Vagina (tissue), 2 donors: ENCODE results near the gene PTPRM. TPM values are rescaled to one million over a fixed set of nuclear protein-coding genes. Genes with fewer than 3 reads are reported as not detected.

Source experiments
- DNase-seq, 2 donors: peaks; one replicate each; pipeline ENCODE4 v3.0.0-alpha.2; 2017; ENCODE audit errors: extremely low spot score in 2 of 2
- H3K27ac ChIP-seq: fragments of 200-600 bp; sonication (generic); one replicate; pipeline ENCODE4 v1.5.1; 2019
- H3K27me3 ChIP-seq: fragments of 200-600 bp; sonication (generic); one replicate; pipeline ENCODE4 v1.5.1; 2019
- H3K36me3 ChIP-seq, 2 donors: fragments of 200-600 bp; sonication (generic); one replicate each; pipeline ENCODE4 v1.5.1; 2017 to 2019
- H3K4me1 ChIP-seq: fragments of 200-600 bp; sonication (generic); one replicate; pipeline ENCODE4 v1.5.1; 2019
- H3K4me3 ChIP-seq, 2 donors: fragments of 200-600 bp; sonication (generic); 1 replicate in 1 of 2; 2 replicates in 1 of 2; pipeline ENCODE4 v1.5.1; 2016 to 2019
- H3K9me3 ChIP-seq: fragments of 200-600 bp; sonication (generic); one replicate; pipeline ENCODE4 v1.5.1; 2019
- POLR2A ChIP-seq, 2 donors: fragments of 450-650 bp; IDR thresholded peaks; one replicate each; pipeline ENCODE4 v1.6.1; 2017; ENCODE audit warnings: antibody characterized with exemption in 2 of 2, mild to moderate bottlenecking in 2 of 2, moderate library complexity in 2 of 2
- POLR2AphosphoS5 ChIP-seq, 2 donors: sonication (generic); formaldehyde crosslinking; IDR thresholded peaks; one replicate each; pipeline ENCODE4 v1.9.0; 2017; ENCODE audit warnings: antibody characterized with exemption in 2 of 2, mild to moderate bottlenecking in 2 of 2, low read depth in 1 of 2; ENCODE audit not compliant: insufficient read depth in 1 of 2
- intact Hi-C: fragments of 100-400 bp; cut with DNase I; formaldehyde crosslinking; loops from one replicate; pipeline ENCODE4 v1.15.1; 2023
- total RNA-seq: library from RNA; depleted of rRNA; stranded (reverse); fragments of >200 nt; gene quantifications from one replicate; pipeline ENCODE4 v1.2.3, GENCODE V29; 2016
- TF ChIP-seq, protein P1 (sequence below), 3 experiments: fragments of 450-650 bp in 2 of 3; fragments of 200-600 bp in 1 of 3; sonication (generic) in 1 of 3; IDR thresholded peaks; one replicate each; pipeline ENCODE4 v1.5.1; 2017 to 2019; ENCODE audit warnings: antibody characterized with exemption in 3 of 3, mild to moderate bottlenecking in 2 of 3, moderate library complexity in 2 of 3

Gene PTPRM
- total RNA-seq, 1 donor from 2014 or later: 60.2 TPM

DNA sequence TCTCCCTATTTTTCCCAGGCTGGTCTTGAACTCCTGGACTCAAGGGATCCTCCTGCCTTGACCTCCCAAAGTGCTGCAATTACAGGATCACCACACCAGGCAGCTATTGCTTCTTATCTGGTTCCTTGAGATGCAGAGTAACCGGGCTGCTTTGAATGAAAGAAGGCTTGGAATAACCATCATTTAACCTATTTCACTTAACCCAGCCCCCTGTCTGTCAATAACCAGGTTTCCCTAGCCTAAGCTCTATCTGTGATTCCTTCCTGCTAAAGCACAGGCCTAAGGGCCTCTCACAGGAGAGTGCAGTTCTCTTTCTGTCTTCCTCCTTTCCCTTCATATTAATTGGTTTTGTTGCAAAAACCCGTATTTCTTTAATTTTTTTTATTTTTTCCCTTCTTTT is 648.6 kb downstream of the PTPRM start:
- no peaks in the 10 kb centered on the region for H3K9me3 ChIP-seq
- no peak for DNase-seq
- H3K36me3 ChIP-seq: no peaks in the 10 kb centered on the region
- intact Hi-C loops: no loop called here
- H3K27ac ChIP-seq: no peak overlapping the region
- H3K4me1 ChIP-seq: no peaks in the 10 kb centered on the region
- TF ChIP-seq POLR2A (IDR thresholded peaks at IDR 0.05) (no peak), POLR2AphosphoS5 (IDR thresholded peaks at IDR 0.05; ENCODE audit: insufficient read depth in 1 of 2, low read depth in 1 of 2) (no peak)
- TF ChIP-seq, protein P1, sequence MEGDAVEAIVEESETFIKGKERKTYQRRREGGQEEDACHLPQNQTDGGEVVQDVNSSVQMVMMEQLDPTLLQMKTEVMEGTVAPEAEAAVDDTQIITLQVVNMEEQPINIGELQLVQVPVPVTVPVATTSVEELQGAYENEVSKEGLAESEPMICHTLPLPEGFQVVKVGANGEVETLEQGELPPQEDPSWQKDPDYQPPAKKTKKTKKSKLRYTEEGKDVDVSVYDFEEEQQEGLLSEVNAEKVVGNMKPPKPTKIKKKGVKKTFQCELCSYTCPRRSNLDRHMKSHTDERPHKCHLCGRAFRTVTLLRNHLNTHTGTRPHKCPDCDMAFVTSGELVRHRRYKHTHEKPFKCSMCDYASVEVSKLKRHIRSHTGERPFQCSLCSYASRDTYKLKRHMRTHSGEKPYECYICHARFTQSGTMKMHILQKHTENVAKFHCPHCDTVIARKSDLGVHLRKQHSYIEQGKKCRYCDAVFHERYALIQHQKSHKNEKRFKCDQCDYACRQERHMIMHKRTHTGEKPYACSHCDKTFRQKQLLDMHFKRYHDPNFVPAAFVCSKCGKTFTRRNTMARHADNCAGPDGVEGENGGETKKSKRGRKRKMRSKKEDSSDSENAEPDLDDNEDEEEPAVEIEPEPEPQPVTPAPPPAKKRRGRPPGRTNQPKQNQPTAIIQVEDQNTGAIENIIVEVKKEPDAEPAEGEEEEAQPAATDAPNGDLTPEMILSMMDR (IDR thresholded peaks at IDR 0.05): no peak
- no peak overlapping the region for H3K4me3 ChIP-seq
- no peaks in the 10 kb centered on the region for H3K27me3 ChIP-seq

DNA sequence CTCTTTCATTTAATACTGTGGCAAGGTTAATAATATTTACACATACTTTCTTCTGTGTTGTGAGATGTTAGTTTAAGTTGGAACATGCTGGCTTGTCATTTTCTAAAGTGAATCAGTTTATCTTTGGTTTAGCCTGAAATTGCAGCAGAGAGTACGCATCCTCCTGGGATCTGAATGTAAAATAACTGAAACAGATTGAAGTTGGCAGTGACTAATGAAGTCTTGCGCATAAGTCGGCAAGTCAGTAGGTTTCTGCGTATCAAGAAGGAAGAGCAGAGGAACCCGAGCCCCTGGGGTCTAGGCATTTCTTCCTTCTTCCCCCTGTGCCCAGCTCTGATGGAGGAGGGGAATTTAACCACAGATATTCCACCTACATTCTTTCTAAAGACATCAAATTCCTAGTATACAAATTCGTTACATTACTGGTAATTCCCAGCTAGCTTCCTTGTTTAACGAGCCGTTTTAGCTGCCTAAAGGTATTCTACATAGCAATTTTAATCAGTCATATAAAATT is 650.0 kb downstream of the PTPRM start:
- H3K27ac ChIP-seq: no peak overlapping the region
- H3K36me3 ChIP-seq: no peaks in the 10 kb centered on the region
- H3K4me3 ChIP-seq: no peak overlapping the region

DNA sequence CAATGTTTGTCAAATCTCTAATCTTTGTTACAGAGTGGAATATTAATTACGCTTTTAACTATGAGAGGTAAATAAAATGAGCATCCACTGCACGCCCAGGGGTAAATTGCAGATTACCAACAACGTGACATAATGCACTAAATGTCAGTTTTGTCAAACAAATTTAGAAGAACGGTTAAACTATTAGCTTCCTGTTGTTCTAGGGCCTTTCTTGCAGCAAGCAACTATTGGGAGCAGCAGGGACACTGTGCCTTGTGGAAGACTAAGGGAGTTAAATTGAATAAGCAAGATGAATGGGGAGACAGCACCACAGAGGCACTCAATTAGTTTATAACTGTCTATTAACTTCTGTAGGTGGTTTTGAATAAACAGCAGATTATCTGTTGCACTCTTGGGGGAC is 651.1 kb downstream of the PTPRM start:
- TF ChIP-seq POLR2A (IDR thresholded peaks at IDR 0.05) (no peak), POLR2AphosphoS5 (IDR thresholded peaks at IDR 0.05; ENCODE audit: insufficient read depth in 1 of 2, low read depth in 1 of 2) (no peak)
- TF ChIP-seq, protein P1 (IDR thresholded peaks at IDR 0.05): no peak
- no peak for DNase-seq
- intact Hi-C loops: no loop called here
- H3K36me3 ChIP-seq: no peaks in the 10 kb centered on the region
- no peaks in the 10 kb centered on the region for H3K27me3 ChIP-seq
- H3K27ac ChIP-seq: no peak overlapping the region
- H3K4me1 ChIP-seq: no peaks in the 10 kb centered on the region
- no peak overlapping the region for H3K4me3 ChIP-seq
- no peaks in the 10 kb centered on the region for H3K9me3 ChIP-seq

More for the DNA sequence above, 650.0 kb downstream of the PTPRM start:
- TF ChIP-seq POLR2AphosphoS5 (IDR thresholded peaks at IDR 0.05; ENCODE audit: insufficient read depth in 1 of 2, low read depth in 1 of 2): no peak
- TF ChIP-seq POLR2A (IDR thresholded peaks at IDR 0.05): no peak
- TF ChIP-seq, protein P1 (IDR thresholded peaks at IDR 0.05): no peak
- no peak for DNase-seq
- H3K4me1 ChIP-seq: no peaks in the 10 kb centered on the region
- intact Hi-C loops: no loop called here
- H3K9me3 ChIP-seq: no peaks in the 10 kb centered on the region
- H3K27me3 ChIP-seq: no peaks in the 10 kb centered on the region

DNA sequence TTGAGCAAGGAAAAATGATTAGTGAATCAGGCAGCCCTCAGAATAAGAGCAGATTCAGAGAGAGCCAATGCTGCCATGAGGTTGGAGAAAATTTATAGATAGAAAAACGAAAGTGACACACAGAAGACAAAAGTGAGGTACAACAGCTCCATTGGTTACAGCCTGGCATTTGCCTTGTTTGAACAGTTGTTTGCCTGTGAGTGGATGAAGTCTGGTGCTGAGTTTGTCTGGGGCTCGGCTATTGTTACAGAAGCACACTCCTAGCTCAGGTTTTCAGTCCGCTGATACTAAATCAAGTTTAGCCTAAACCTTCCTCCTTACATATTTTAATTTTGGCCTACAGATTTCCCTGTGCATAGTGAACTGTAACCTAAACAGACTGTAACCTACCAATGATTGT is 654.3 kb downstream of the PTPRM start:
- intact Hi-C loops: no loop called here
- no peak overlapping the region for H3K27ac ChIP-seq
- H3K4me1 ChIP-seq: no peaks in the 10 kb centered on the region
- H3K36me3 ChIP-seq: no peaks in the 10 kb centered on the region
- no peak overlapping the region for H3K4me3 ChIP-seq
- no peaks in the 10 kb centered on the region for H3K9me3 ChIP-seq
- no peak for TF ChIP-seq POLR2A (IDR thresholded peaks at IDR 0.05)
- TF ChIP-seq, protein P1 (IDR thresholded peaks at IDR 0.05): no peak
- TF ChIP-seq POLR2AphosphoS5 (IDR thresholded peaks at IDR 0.05; ENCODE audit: insufficient read depth in 1 of 2, low read depth in 1 of 2): no peak
- no peaks in the 10 kb centered on the region for H3K27me3 ChIP-seq
- DNase-seq: no peak

DNA sequence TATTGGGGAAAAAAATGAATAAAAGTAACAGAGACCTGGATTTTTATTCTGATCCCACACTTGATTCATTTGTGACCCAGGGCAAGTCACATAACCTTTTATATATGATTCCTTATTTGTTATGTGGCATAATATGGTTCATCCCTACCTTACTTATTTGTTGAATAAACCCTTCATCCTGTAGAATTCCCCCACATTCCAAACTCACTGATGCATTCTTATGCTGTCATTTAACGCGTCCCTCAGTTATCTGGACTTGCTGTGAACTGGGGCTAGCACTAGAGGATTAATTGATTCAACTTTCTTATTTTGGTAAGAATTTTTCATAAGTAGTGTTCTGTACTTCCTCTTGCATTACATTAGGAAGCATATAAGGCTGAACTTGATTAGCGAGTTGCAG is 657.5 kb downstream of the PTPRM start:
- no peak overlapping the region for H3K27ac ChIP-seq
- no peaks in the 10 kb centered on the region for H3K4me1 ChIP-seq
- no peaks in the 10 kb centered on the region for H3K9me3 ChIP-seq
- no peaks in the 10 kb centered on the region for H3K27me3 ChIP-seq
- TF ChIP-seq, protein P1 (IDR thresholded peaks at IDR 0.05): no peak
- TF ChIP-seq POLR2A (IDR thresholded peaks at IDR 0.05) (no peak), POLR2AphosphoS5 (IDR thresholded peaks at IDR 0.05; ENCODE audit: insufficient read depth in 1 of 2, low read depth in 1 of 2) (no peak)
- DNase-seq: no peak
- H3K4me3 ChIP-seq: no peak overlapping the region
- H3K36me3 ChIP-seq: no peaks in the 10 kb centered on the region
- intact Hi-C loops: no loop called here
